HFFc6 (cell line): ENCODE results near the gene AMER3. TPM values are rescaled to one million over a fixed set of nuclear protein-coding genes. Genes with fewer than 3 reads are reported as not detected.

Experiments used
- DNase-seq: peaks from one replicate; pipeline ENCODE4 v3.0.0-alpha.2; 2018
- H3K27ac Mint-ChIP-seq: 2 replicates; pipeline ENCODE4 v1.8.0; 2020; ENCODE audit warnings: mild to moderate bottlenecking, mixed read lengths
- H3K27me3 Mint-ChIP-seq: 2 replicates; pipeline ENCODE4 v1.8.0; 2021; ENCODE audit warnings: mild to moderate bottlenecking, moderate library complexity, mixed read lengths; ENCODE audit not compliant: insufficient read depth
- H3K36me3 Mint-ChIP-seq: 2 replicates; pipeline ENCODE4 v1.8.0; 2021; ENCODE audit warnings: low read depth, mixed read lengths
- H3K4me1 Mint-ChIP-seq: 2 replicates; pipeline ENCODE4 v1.8.0; 2020; ENCODE audit warnings: low read depth, mixed read lengths
- H3K4me3 Mint-ChIP-seq: 2 replicates; pipeline ENCODE4 v1.8.0; 2020; ENCODE audit warnings: mild to moderate bottlenecking, moderate library complexity, mixed read lengths
- H3K9me3 Mint-ChIP-seq: 2 replicates; pipeline ENCODE4 v1.8.0; 2020; ENCODE audit warnings: mild to moderate bottlenecking, mixed read lengths
- CTCF ChIP-seq: fragments of 200-600 bp; sonication (generic); IDR thresholded peaks from 2 replicates; pipeline ENCODE4 v1.5.0; 2021; ENCODE audit warnings: antibody characterized with exemption, mild to moderate bottlenecking
- total RNA-seq, 6 experiments: library from RNA; stranded (reverse); fragmentation: NEBNext Ultra II Directional; extraction: Animal tissue kit (Norgen Biotek cat#: 25700); gene quantifications; 2 replicates in 1 of 6; 3 replicates in 5 of 6; pipeline ENCODE4 v1.2.3, GENCODE V29; 2021

Gene AMER3
- total RNA-seq, 6 experiments from 2014 or later, result not detected

GRCh38 chr2:130744287-130745117, 10.8 kb upstream of the AMER3 start:
- Mint-ChIP-seq H3K9me3 (peaks cover 31% of the 10 kb centered on the region), H3K36me3 (no peaks in the 10 kb centered on the region; the same call in 1 of the 2 replicates), H3K27ac (no peak overlapping the region), H3K4me3 (no peak overlapping the region), H3K4me1 (no peaks in the 10 kb centered on the region), H3K27me3 (peaks cover 2% of the 10 kb centered on the region)
- no peak for TF ChIP-seq CTCF
- DNase-seq, result no peak

GRCh38 chr2:130749078-130749477, 6.3 kb upstream of the AMER3 start:
- DNase-seq, result no peak
- Mint-ChIP-seq H3K4me1 (no peaks in the 10 kb centered on the region), H3K27ac (no peak overlapping the region), H3K27me3 (peaks cover 5% of the 10 kb centered on the region), H3K9me3 (peaks cover 31% of the 10 kb centered on the region), H3K4me3 (no peak overlapping the region), H3K36me3 (no peaks in the 10 kb centered on the region)
- TF ChIP-seq CTCF, result no peak

GRCh38 chr2:130749641-130750040, 5.7 kb upstream of the AMER3 start:
- Mint-ChIP-seq H3K36me3 (no peaks in the 10 kb centered on the region), H3K4me3 (no peak overlapping the region), H3K9me3 (peaks cover 25% of the 10 kb centered on the region), H3K4me1 (no peaks in the 10 kb centered on the region), H3K27me3 (peaks cover 5% of the 10 kb centered on the region), H3K27ac (no peak overlapping the region)
- TF ChIP-seq CTCF, result no peak
- DNase-seq, result no peak

GRCh38 chr2:130754811-130755210, 529 bp upstream of the AMER3 start:
- H3K36me3 Mint-ChIP-seq, result no peaks in the 10 kb centered on the region
- H3K27me3 Mint-ChIP-seq, result peaks cover 9% of the 10 kb centered on the region

GRCh38 chr2:130756053-130756873, 923 bp downstream of the AMER3 start:
- Mint-ChIP-seq H3K9me3 (peaks cover 22% of the 10 kb centered on the region), H3K27ac (no peak overlapping the region), H3K36me3 (no peaks in the 10 kb centered on the region), H3K27me3 (peaks cover 9% of the 10 kb centered on the region), H3K4me3 (no peak overlapping the region), H3K4me1 (no peaks in the 10 kb centered on the region)
- no peak for DNase-seq
- TF ChIP-seq CTCF, result no peak

More at GRCh38 chr2:130754811-130755210, 529 bp upstream of the AMER3 start:
- Mint-ChIP-seq H3K27ac (no peak overlapping the region), H3K9me3 (peaks cover 17% of the 10 kb centered on the region), H3K4me1 (no peaks in the 10 kb centered on the region), H3K4me3 (no peak overlapping the region)
- no peak for TF ChIP-seq CTCF
- DNase-seq, result no peak
